T-helper 1 cell (primary cell): ENCODE results near the gene SFRP5.

Source experiments
- DNase-seq, 5 donors: peaks; one replicate each; pipeline ENCODE4 v3.0.0-alpha.2; 2012 to 2020

Gene SFRP5

GRCh38 chr10:97785731-97786130, 13.9 kb upstream of the SFRP5 start:
- DNase-seq = no peak

DNA sequence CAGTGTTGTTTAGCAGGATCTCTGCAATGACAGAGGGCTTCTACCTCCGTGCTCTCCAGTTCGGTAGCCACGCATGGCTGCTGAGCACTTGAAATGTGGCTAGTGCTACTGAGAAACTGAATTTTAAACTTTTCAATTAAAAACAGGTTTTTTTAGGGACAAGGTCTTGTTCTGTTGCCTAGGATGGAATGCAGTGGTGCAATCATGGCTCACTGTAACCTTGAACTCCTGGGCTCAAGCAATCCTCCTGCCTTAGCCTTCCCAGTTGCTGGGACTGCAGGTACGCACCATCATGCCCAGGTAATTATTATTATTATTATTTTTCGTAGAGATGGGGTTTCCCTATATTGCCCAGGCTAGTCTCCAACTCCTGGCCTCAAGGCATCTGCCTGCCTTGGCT, 13.4 kb upstream of the SFRP5 start:
- DNase-seq = no peak

GRCh38 chr10:97784200-97784810, 12.5 kb upstream of the SFRP5 start:
- no peak for DNase-seq

GRCh38 chr10:97782455-97783228, 10.8 kb upstream of the SFRP5 start:
- DNase-seq = no peak

- DNase-seq = peak in 1 of 5 donors; percentile 6
Measured at GRCh38 chr10:97781618-97782331, 10.0 kb upstream of the SFRP5 start.

- no peak for DNase-seq
Measured at GRCh38 chr10:97780841-97781617, 9.2 kb upstream of the SFRP5 start.

GRCh38 chr10:97779975-97780374, 8.2 kb upstream of the SFRP5 start:
- DNase-seq = no peak

- DNase-seq = no peak
Measured at GRCh38 chr10:97779492-97779891, 7.7 kb upstream of the SFRP5 start.

GRCh38 chr10:97778452-97779302, 6.9 kb upstream of the SFRP5 start:
- no peak for DNase-seq

GRCh38 chr10:97777143-97777542, 5.3 kb upstream of the SFRP5 start:
- DNase-seq = no peak

DNA sequence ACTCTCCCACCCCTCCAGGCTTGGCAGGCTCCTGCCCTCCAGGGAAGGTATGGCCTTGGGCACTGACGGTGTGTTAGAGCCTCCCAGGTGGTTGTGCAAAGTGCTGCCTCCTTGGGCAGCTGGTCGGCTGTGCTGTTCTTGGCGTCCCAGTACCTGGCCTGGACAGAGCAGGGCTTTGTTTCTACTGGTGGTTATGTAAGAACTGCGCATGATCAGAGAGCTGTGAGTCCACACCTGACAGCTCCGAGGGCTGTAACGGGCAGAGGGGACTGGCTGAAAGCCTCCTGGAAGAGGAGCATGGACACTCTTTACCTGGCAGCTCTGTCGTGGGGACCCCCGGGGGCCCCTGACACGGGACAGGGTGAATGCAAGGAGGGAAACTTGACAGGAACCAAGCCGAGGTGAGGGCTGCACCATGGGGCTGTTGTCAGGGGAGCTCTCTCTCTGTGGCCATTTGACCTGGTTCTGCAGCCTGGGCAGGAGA, 3.1 kb upstream of the SFRP5 start:
- no peak for DNase-seq

- no peak for DNase-seq
Measured at GRCh38 chr10:97773096-97773495, 1.3 kb upstream of the SFRP5 start.

DNA sequence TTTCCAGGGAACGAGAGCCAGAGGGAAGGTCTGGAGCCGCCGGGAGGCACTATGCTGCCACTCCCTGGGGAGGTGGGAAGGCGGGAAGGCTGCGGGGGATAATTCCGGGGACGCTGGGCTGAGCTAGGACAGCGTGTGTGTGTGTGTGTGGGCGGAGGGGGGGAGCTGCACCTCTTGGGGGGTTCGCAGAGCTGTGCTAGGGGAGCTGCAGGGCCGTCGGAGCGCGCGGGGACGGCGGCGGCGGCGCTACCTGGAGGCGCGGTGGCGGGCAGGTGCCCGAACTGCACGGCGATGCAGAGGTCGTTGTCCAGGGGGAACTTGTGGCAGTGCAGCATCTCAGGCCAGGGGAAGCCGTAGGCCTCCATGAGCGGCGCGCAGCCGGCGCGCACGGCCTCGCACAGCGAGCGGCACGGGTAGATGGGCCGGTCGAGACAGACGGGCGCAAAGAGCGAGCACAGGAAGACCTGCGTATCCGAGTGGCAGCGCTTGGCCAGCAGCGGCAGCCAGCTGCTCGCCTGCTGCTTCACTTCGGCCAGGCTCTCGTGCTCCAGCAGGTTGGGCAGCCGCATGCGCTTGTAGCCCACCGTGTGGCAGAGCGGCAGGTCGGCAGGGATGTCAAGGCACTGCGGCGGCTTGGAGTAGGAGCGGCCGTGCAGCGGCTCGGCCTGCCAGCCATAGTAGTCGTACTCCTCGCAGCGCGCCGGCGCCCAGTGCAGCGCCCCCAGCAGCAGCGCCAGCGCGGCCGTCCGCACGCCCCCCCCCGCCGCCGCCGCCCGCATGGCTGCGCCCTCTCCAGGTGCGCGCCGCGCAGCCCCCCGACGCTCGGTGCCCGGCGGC, 526 bp downstream of the SFRP5 start:
- no peak for DNase-seq

- DNase-seq = no peak
Measured at GRCh38 chr10:97770255-97770654, 1.5 kb downstream of the SFRP5 start.

DNA sequence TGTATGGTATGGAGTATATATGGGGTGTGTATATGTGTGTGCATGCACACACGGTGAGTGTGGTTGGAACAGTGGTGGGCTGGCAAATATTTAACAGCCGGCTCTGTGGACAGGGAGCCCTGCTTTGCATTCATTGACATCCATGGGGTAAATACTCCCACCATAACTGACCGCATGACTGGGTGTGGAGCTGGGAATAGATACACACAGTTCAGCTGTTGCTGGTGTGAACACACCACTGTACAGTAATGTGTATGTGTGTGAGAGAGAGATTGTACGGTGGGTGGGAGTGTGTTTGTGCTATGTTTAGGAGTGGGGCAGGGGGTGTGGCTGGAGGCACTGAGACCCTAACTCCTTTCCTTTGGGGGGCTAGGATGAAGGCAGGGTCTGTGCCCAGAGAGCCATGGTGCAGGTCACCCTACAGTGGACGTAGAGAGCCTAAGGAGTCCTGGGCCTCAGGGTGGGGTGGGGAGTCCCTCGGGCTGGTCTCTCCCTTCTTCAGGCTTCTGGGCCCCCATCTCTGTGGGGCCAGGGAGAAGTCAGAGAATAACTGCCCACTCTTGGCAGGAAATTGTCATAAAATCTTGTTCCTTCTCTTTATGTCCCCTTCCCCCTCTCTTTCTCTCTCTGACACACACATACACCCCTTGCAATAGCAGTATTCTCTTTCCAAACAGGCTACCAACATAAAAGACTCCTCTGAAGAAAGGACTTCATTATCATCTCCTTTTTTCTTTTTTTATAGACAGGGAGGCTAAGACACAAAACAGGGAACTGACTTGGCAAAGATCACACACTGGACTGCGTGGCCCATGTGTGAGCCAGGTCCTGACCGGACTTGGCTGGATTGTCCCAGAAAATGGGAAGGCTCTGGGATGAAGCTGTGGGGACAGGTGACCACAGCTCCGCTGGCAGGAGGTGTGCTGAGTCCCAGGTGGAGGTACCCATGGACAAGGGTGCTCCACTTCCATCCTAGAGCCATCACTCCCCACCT, 3.2 kb downstream of the SFRP5 start:
- no peak for DNase-seq

DNA sequence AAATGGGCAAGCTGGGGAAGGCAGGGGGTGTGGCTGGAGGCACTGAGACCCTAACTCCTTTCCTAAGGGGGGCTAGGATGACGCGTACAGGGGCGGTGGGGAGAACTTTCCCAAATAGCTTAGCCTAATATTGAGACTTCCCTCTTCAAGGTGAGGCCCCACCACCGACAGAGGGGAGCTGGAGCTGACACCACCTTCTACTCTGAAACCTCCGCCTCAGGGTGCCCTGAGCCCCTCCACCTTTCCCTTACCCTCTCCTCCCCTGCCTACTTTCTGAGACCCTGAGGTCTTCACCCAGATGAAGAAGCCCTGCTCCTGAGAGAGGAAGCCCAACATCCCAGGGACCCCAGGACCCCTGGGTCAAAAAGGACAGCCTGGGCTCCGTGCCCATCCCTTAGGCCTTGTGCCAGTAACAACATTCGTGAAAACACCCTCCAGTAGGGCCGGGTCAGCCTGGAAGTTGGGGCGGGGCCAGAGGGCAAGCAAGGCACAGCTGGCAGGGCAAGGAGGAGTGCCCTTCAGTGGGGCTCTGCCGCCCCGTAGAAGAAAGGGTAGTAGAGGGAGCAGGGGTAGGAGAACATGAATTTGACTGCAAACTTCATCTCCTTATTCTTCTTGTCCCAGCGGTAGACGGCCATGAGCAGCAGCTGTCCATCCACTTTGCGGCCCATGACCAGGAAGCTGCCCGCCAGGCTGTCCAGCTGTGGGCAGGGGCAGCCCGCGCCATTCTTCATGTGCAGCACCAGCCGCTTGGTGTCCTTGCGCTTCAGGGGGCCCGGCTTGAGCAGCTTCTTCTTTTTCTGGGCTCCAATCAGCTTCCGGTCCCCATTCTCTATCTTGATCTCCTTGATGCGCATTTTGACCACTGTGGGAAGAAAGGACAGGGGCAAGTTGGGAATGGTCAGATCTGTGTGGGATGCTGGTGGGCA, 4.5 kb downstream of the SFRP5 start:
- no peak for DNase-seq

DNA sequence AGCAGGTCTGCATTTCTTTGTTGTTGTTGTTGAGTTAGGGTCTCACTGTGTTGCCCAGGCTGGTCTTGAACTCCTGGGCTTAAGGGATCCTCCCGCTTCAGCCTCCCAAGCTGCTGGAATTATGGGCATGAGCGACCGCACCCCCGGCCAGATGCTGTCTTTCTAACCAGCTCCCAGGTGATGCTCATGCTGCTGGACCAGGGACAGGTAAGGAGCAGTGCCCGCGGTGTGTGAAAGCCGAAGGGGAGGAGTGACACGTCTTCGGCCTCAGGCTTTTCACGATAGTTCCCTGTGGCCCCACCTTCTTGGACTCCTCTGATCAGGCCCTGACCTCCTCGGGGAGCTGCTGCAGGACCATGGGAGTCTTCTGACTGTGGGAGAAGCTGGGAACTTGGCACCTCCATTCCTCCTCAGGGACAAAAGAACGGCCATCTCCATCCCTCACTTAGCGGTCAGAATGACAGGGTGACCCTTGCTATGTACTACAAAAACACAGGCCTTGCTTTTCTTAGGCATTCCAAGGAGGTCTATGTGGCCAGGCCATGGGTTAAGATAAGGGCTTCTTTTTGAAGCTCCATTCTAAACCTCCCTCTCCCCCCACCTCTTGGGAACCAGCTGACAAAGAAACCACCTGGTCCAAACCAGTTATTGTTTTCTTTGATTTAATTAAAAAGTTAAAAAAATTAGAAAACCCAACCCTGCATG, 5.5 kb downstream of the SFRP5 start:
- DNase-seq = no peak

DNA sequence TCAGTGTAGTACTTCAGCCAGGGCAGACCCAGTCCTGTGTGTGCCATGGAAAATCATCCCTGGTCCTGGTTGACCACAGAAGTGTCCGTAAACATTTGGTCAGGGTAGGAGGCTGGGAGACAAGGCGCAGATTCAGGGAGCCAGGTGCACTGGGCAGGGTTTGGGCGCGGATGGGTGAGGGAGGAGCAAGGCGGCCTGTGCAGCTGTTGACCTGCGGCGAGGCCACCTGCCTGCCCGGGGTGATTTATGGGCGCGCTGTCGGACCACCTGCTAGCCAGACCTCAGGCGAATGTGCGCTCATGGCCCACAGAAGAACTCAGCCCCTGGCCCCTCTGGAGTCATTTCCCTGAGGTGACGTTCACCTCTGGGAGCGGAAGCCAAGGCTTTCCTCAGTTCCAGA, 6.6 kb downstream of the SFRP5 start:
- DNase-seq = no peak
